H4 (cell line): ENCODE measurements around the gene ATP8B1. TPM values are rescaled to one million over a fixed set of nuclear protein-coding genes. Genes with fewer than 3 reads are reported as not detected.
"Not testable (repeated sequence)": the region's sequence is repeated elsewhere in the genome, so short reads cannot be mapped to it uniquely, and the experiment has no call there.

Experiments used
- DNase-seq: peaks from one replicate; pipeline ENCODE4 v3.0.0-alpha.2; 2015; ENCODE audit warnings: low spot score
- total RNA-seq: library from RNA; depleted of rRNA; stranded (reverse); fragments of >200 nt; shearing (Covaris generic); gene quantifications from 2 replicates; pipeline ENCODE4 v1.2.3, GENCODE V29; 2014; rRNA removed

The ATP8B1 gene
- total RNA-seq = 0.64 and 1.8 TPM in 2 replicates

GRCh38 chr18:57803103-57803969 lies at the start of gene ATP8B1:
TSS of gene ATP8B1 (minus strand) at chr18:57803315. CDS start at chr18:57731807, 71,508 bp downstream.
- DNase-seq = no peak

- no peak for DNase-seq
Observed at GRCh38 chr18:57850063-57850462, 46.9 kb upstream of the ATP8B1 start.

- not testable (repeated sequence) for DNase-seq
Observed at GRCh38 chr18:57848374-57848773, 45.3 kb upstream of the ATP8B1 start.

GRCh38 chr18:57847431-57847830 lies 44.3 kb upstream of the ATP8B1 start:
- not testable (repeated sequence) for DNase-seq

- peak; percentile 58 for DNase-seq
Observed at GRCh38 chr18:57846258-57846657, 43.1 kb upstream of the ATP8B1 start.

GRCh38 chr18:57845605-57846074 lies 42.5 kb upstream of the ATP8B1 start:
- DNase-seq = no peak

- DNase-seq = no peak
Observed at GRCh38 chr18:57844319-57844718, 41.2 kb upstream of the ATP8B1 start.

GRCh38 chr18:57843386-57843785 lies 40.3 kb upstream of the ATP8B1 start:
- DNase-seq = no peak

GRCh38 chr18:57841568-57841967 lies 38.5 kb upstream of the ATP8B1 start:
- no peak for DNase-seq

- no peak for DNase-seq
Observed at GRCh38 chr18:57839942-57840381, 36.8 kb upstream of the ATP8B1 start.

GRCh38 chr18:57837917-57838548 lies 34.9 kb upstream of the ATP8B1 start:
- no peak for DNase-seq

GRCh38 chr18:57836557-57836956 lies 33.4 kb upstream of the ATP8B1 start:
- DNase-seq = no peak

- no peak for DNase-seq
Observed at GRCh38 chr18:57835904-57836303, 32.8 kb upstream of the ATP8B1 start.

- no peak for DNase-seq
Observed at GRCh38 chr18:57834616-57835015, 31.5 kb upstream of the ATP8B1 start.

- DNase-seq = no peak
Observed at GRCh38 chr18:57833441-57834101, 30.5 kb upstream of the ATP8B1 start.

GRCh38 chr18:57832730-57833129 lies 29.6 kb upstream of the ATP8B1 start:
- no peak for DNase-seq

GRCh38 chr18:57831597-57832377 lies 28.7 kb upstream of the ATP8B1 start:
- no peak for DNase-seq

- no peak for DNase-seq
Observed at GRCh38 chr18:57827646-57828045, 24.5 kb upstream of the ATP8B1 start.

- no peak for DNase-seq
Observed at GRCh38 chr18:57826252-57826651, 23.1 kb upstream of the ATP8B1 start.

- not testable (repeated sequence) for DNase-seq
Observed at GRCh38 chr18:57820583-57820982, 17.5 kb upstream of the ATP8B1 start.

- peak; percentile 86 for DNase-seq
Observed at GRCh38 chr18:57819671-57820460, 16.8 kb upstream of the ATP8B1 start.
